ENCODE results near the gene PKP3.
"Not testable (repeated sequence)": the region's sequence is repeated elsewhere in the genome, so short reads cannot be mapped to it uniquely, and the experiment has no call there.

The PKP3 gene

GRCh38 chr11:379205-380094, 14.6 kb upstream of the PKP3 start:
- DNase-seq (ENCODE audit: low read depth, low spot score): no peak

GRCh38 chr11:380095-380480, 13.9 kb upstream of the PKP3 start:
- no peak for DNase-seq (ENCODE audit: low read depth, low spot score)

GRCh38 chr11:380491-380890, 13.5 kb upstream of the PKP3 start:
- DNase-seq (ENCODE audit: low read depth, low spot score): no peak

- DNase-seq (ENCODE audit: low read depth, low spot score): no peak
Observed at GRCh38 chr11:380996-381395, 13.0 kb upstream of the PKP3 start.

- no peak for DNase-seq (ENCODE audit: low read depth, low spot score)
Observed at GRCh38 chr11:381501-382072, 12.4 kb upstream of the PKP3 start.

- no peak for DNase-seq (ENCODE audit: low read depth, low spot score)
Observed at GRCh38 chr11:382081-382629, 11.9 kb upstream of the PKP3 start.

- DNase-seq (ENCODE audit: low read depth, low spot score): no peak
Observed at GRCh38 chr11:383431-383830, 10.6 kb upstream of the PKP3 start.

GRCh38 chr11:384511-384910, 9.5 kb upstream of the PKP3 start:
- DNase-seq (ENCODE audit: low read depth, low spot score): no peak

GRCh38 chr11:385594-386351, 8.2 kb upstream of the PKP3 start:
- no peak for DNase-seq (ENCODE audit: low read depth, low spot score)

GRCh38 chr11:386483-386882, 7.5 kb upstream of the PKP3 start:
- no peak for DNase-seq (ENCODE audit: low read depth, low spot score)

- no peak for DNase-seq (ENCODE audit: low read depth, low spot score)
Observed at GRCh38 chr11:387193-387793, 6.7 kb upstream of the PKP3 start.

- DNase-seq (ENCODE audit: low read depth, low spot score): not testable (repeated sequence)
Observed at GRCh38 chr11:389369-389768, 4.6 kb upstream of the PKP3 start.

- no peak for DNase-seq (ENCODE audit: low read depth, low spot score)
Observed at GRCh38 chr11:390175-390574, 3.8 kb upstream of the PKP3 start.

- no peak for DNase-seq (ENCODE audit: low read depth, low spot score)
Observed at GRCh38 chr11:391117-392017, 2.6 kb upstream of the PKP3 start.

- no peak for DNase-seq (ENCODE audit: low read depth, low spot score)
Observed at GRCh38 chr11:392102-392777, 1.8 kb upstream of the PKP3 start.

GRCh38 chr11:393219-394033, 583 bp upstream of the PKP3 start:
- DNase-seq (ENCODE audit: low read depth, low spot score): no peak

- no peak for DNase-seq (ENCODE audit: low read depth, low spot score)
Observed at GRCh38 chr11:394858-395655, 1.0 kb downstream of the PKP3 start.

GRCh38 chr11:395866-396265, 1.9 kb downstream of the PKP3 start:
- no peak for DNase-seq (ENCODE audit: low read depth, low spot score)
